H4 (cell line): Measurements from ENCODE around the gene BCHE. TPM values are rescaled to one million over a fixed set of nuclear protein-coding genes. Genes with fewer than 3 reads are reported as not detected.

Source experiments
- DNase-seq: peaks from one replicate; pipeline ENCODE4 v3.0.0-alpha.2; 2015; ENCODE audit warnings: low spot score
- total RNA-seq: library from RNA; depleted of rRNA; stranded (reverse); fragments of >200 nt; shearing (Covaris generic); gene quantifications from 2 replicates; pipeline ENCODE4 v1.2.3, GENCODE V29; 2014; rRNA removed

Gene BCHE
- total RNA-seq = 48.5 and 56.3 TPM in 2 replicates

- DNase-seq = peak; percentile 80
Observed at GRCh38 chr3:165837058-165837525, at the start of gene BCHE. Gene BCHE (minus strand): TSS chr3:165837423. CDS start chr3:165831033, 6,390 bp downstream.

GRCh38 chr3:165885558-165886270, 48.5 kb upstream of the BCHE start:
- no peak for DNase-seq

- DNase-seq = no peak
Observed at GRCh38 chr3:165884518-165884917, 47.3 kb upstream of the BCHE start.

GRCh38 chr3:165883863-165884478, 46.7 kb upstream of the BCHE start:
- DNase-seq = peak; percentile 41

GRCh38 chr3:165883117-165883516, 45.9 kb upstream of the BCHE start:
- DNase-seq = no peak

GRCh38 chr3:165875644-165876043, 38.4 kb upstream of the BCHE start:
- DNase-seq = no peak

- peak; percentile 79 for DNase-seq
Observed at GRCh38 chr3:165874663-165875489, 37.7 kb upstream of the BCHE start.

- DNase-seq = no peak
Observed at GRCh38 chr3:165868088-165868487, 30.9 kb upstream of the BCHE start.

- no peak for DNase-seq
Observed at GRCh38 chr3:165859061-165859460, 21.8 kb upstream of the BCHE start.

- peak; percentile 15 for DNase-seq
Observed at GRCh38 chr3:165855581-165855980, 18.4 kb upstream of the BCHE start.

GRCh38 chr3:165854696-165855095, 17.5 kb upstream of the BCHE start:
- peak; percentile 44 for DNase-seq

- no peak for DNase-seq
Observed at GRCh38 chr3:165852711-165853110, 15.5 kb upstream of the BCHE start.

- DNase-seq = no peak
Observed at GRCh38 chr3:165852191-165852590, 15.0 kb upstream of the BCHE start.

- DNase-seq = no peak
Observed at GRCh38 chr3:165846056-165846455, 8.8 kb upstream of the BCHE start.

GRCh38 chr3:165839296-165840076, 2.3 kb upstream of the BCHE start:
- DNase-seq = no peak

GRCh38 chr3:165837801-165838200, 578 bp upstream of the BCHE start:
- DNase-seq = no peak

- DNase-seq = no peak
Observed at GRCh38 chr3:165835431-165835830, 1.8 kb downstream of the BCHE start.

- no peak for DNase-seq
Observed at GRCh38 chr3:165830746-165831145, 6.5 kb downstream of the BCHE start.

GRCh38 chr3:165827883-165828282, 9.3 kb downstream of the BCHE start:
- DNase-seq = no peak

GRCh38 chr3:165827233-165827632, 10.0 kb downstream of the BCHE start:
- no peak for DNase-seq

GRCh38 chr3:165820671-165821123, 16.5 kb downstream of the BCHE start:
- no peak for DNase-seq
